GM18505 (cell line): ENCODE measurements around the gene TUBGCP2.
A peak's percentile ranks its signal among the peaks of the same experiment; 100 is the strongest.

Source experiments
- ATAC-seq: cut with Tn5 transposase; IDR thresholded peaks from one replicate; pipeline ENCODE4 v1.9.1; 2021; ENCODE audit not compliant: unreplicated experiment
- POLR2A ChIP-seq: IDR thresholded peaks from 4 replicates; pipeline ENCODE4 v1.6.1; 2011; ENCODE audit warnings: borderline replicate concordance; ENCODE audit not compliant: insufficient read depth, insufficient read length; ENCODE audit errors: extremely low read depth

TUBGCP2 gene

DNA sequence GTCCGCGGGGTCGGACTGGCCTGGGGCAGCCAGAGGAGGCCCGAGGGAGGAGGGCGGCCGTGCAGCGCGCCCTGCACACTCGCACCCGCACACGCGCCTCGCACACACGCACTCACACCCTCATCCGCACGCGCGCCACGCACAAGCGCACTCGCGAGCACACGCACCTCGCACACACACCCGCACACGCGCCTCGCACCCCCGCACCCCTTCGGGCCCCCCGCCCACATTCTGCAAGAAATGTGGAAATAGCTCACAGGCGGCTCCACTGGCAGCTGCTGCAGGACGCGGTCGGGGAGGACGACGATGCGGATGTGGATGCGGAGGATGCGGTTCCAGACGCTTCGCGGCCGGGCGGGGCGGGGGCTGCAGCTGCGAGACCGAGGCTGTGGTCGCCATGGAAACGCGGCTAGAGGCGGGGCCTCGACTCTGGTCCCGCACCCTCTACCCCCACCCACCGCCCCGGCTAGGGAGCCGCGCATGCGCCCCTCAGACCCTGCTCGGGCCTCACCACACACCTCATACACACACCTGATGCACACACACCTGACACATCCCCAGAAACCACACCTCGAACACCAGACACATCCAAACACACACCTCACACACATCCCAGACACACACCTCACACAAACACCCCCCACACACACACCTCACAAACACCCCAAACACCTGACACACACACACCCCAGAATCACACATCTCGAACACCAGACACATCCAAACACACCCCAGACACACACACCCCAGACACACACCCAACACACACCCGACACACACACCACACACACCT is 28.1 kb upstream of the TUBGCP2 start, which contains the start of gene CALY:
CALY (minus strand) TSS at position 320 of the 793 bp plus-strand sequence. CDS start 7,907 bp downstream, outside the sequence.
- no peak for ATAC-seq
- no peak for TF ChIP-seq POLR2A

DNA sequence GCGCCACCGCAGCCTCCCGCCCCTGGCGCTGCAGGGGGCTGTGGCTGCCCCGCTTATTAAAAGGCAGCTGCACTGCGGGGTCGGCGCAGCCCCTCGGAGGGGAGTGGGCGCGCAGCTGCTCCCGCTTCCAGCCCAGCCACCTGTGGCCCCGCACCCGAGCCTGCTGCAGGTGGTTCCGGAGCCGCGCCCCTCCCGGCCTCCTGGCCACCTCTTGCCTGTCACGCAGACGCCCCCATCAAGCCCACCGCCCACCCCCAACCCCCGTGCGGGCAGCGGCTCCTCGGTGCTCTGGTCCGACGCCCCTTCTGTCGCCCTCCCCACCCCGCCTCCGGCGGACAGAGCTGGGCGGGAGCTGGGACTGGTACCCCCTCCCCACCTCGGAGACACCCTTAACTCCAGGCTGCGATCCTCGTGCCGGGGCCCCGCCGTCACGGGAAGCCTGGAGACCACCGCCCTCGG is 27.5 kb upstream of the TUBGCP2 start:
- ATAC-seq, result no peak
- no peak for TF ChIP-seq POLR2A

DNA sequence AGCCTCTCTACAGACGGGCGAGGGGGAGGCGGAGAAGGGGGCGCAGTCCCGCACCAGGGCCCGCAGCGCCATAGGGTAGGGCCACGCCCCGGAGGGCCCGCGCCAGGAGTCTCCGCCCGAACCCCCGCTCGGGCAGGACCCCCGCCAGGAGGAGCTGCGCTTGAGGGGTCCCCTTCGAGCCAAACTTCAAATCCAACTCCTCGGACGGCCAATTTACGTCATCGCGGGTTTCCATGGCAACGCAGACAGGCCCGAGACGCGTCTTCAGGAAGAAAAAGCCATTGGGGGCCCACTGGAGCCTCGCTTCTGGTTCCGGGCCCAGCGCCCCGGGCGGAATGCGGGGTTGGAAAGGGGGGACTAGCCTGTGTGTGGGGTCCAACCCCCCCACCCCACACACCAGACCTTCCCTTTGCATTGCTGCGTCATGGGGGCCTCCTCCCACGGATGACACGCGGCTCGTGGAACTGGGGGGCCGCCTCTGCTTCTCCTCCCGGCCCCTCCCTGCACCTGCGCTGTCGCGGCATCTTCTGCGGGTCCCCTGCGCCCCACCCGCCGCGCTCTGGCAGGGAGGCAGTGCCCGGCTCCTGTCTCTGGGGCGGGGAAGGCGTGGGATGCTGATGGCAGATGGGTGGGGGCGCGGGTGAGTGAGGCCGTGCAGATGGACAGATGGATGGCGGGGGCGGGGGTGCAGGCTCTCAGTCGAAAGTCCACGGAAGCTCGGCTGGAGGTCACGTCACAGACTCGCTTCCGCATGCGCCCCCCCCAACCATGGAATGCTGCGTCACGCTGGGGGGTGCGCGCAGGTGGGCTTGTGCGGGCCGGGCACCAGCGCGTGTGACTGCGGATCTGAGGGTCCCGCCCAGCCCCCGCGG is 26.8 kb upstream of the TUBGCP2 start:
- no peak for TF ChIP-seq POLR2A
- no peak for ATAC-seq

DNA sequence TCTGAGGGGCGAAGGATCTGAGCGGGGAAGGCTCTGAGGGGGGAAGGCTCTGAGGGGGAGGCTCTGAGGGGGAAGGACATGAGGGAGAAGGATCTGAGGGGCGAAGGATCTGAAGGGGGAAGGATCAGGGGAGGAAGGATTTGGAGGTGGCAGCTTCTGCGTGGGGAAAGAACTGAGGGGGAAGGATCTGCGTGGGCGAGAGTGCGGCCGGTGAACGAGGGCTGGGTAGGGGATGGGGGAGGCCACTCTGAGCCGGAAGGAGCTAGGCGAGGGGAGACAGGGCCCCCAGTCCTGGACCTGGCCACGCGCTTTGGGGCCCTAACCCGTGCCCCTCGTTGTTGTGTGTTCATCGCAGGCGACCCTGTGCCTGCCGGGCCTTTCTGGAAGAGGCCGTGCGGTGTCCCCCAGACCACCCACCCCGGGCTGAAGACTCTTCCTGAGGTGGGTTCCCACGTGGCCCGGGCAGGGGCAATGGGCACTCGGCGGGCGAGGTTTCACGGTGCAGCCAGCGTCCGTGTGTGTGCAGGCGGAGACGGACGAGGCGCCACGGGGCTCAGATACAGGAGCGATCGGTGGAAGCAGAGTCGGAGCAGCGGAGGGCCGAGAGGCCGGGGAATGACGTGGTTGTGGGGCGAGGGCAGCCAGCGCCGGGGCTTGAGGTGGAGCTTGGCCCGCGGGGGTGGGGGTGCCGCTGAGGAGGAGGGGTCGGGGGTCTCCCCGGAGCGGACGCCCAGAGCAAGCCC is 26.0 kb upstream of the TUBGCP2 start:
- ATAC-seq, result no peak
- TF ChIP-seq POLR2A, result no peak

DNA sequence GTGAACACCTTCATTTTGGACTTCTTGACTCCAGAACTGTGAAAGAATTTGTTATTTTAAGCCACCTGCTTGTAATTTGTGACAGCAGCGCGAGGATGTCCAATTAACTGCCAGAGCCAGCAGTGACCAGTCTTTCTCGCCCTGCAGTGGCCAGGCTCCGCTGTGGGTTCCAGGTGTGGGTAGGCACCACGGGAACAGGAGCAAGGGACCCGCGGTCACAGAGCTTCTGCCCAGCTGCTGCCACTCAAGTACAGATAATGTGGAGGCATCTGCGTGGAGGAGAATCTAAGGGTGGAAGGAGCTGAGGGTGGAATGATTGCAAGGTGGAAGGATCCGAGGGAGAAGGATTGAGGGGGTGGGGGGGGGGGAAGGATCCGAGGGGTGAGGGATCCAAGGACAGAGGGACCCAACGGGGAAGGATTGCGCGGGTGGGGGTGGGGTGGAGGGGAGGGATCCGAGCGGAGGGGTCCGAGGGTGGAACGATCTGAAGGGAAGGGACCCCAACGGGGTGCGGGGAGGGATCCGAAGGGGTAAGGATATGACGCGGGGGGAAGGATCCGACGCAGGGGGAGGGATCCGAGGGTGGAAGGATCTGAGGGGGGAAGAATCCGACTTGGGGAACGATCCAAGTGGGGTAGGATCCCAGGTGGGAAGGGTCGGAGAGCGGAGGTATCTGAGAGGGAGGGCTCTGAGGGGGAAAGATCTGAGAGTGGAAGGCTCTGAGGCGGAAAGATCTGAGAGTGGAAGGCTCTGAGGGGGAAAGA is 24.4 kb upstream of the TUBGCP2 start:
- ATAC-seq, result no peak
- TF ChIP-seq POLR2A, result no peak

DNA sequence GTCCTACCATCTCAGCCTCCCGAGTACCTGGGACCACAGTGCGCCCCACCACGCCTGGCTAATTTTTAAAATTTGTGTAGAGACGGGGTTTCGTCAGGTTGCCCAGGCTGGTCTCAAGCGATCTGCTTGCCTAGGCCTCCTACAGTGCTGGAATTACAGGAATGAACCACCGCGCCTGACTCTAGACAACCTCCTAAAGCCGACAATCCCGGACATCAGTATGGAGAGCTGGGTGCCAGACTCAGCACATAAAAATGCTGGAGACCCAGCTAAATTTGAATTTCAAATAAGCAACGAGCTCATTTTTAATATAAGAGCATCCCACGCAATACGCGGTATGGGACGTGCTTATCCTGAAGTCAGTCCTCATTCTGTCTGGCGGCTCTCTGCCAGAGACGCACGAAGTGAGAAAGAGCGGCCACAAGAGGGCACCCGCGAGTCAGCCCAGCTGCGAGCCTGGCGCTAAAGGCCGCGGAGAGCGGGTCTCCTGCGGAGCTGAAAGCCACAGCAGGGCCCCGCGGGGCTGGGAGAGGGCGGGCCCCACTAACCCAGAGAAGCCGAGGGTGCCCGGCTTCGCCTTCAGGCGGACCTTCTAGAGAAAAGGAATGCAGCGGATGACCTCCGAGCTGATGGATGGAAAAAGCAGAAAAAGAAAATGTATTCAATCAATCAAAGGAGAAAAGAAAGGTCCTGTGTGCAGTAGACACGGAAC is 21.0 kb upstream of the TUBGCP2 start:
- no peak for TF ChIP-seq POLR2A
- peak; percentile 81 for ATAC-seq

DNA sequence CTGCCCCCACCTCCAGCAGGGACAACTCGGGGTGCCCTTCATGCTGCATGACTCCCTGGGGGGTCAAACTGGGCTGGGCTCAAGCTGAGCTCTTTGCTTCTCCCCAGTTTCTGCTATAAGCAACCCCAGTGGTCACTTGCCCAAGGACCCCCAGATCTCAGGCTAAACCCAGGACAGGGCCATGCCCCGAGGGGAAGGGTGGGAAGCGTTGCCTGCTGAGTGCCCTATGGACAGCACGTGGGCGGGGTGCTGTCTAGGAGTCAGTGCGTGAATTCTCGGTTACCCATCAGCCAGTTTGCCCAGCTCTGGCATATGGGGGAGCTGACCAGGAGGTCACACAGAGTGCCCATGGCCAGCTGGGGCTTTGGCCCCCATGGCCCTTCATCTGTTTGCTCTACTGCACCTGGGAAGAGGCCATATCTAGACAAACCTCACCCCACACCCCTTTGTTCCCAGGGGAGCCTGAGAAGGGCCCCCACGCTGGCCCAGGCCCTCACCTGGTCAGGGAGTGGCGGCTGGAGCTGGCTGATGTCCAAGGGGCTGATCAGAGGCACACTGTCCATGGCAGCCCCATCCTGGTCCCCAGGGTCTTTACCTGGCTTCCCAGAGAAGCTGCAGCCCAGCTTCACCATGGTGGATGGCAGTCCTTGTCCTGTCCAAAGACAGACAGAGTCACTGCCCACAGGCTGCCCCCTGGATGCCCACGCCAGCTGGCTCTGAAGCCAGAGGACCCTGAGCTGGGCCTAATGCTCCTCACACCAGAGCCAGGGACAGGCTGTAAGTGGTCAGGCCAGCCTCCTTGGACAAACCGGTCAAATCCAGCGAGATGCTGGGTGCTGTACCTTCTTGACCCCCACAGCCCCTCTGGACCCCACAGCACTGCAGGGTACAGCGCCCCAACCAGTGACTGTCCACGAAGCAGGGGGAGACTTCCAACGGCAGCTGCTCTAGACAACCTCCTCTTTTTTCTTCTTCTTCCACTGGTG is 20.0 kb upstream of the TUBGCP2 start:
- no peak for ATAC-seq
- no peak for TF ChIP-seq POLR2A

DNA sequence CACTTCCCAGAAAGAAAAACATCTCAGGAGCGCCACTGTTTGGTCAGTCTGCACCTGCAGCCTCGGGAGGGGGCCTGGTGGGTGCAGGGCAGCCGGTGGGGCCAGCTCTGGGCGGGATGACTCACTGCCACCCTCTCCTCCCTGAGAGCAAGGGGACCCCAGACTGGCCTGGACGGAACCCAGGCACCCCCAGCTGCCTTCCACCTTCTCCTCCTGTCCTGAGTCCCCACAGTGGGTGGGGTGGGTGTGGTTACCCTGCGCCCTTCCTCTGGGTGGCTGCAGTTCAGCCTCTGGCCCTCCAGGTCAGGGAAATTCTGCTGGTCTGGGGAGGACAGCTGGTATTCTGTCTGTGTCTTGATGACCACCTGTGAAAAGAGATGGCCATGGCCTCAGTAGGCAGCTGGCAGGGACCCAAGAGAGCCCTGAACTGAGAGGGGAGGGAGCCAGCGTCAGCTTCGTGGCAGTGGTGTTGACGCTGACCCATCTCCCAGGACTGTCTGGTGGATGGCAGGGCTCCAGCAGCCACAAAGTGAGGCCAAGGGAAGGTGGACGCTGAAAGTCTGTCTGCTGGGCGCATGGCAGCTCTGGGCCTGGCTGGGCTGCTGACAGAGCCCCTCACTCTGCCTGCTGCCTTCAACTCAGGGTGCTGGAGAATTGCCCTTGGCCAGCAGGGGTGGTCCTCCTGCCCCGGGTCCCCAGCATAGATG is 19.1 kb upstream of the TUBGCP2 start:
- no peak for ATAC-seq
- TF ChIP-seq POLR2A, result no peak

DNA sequence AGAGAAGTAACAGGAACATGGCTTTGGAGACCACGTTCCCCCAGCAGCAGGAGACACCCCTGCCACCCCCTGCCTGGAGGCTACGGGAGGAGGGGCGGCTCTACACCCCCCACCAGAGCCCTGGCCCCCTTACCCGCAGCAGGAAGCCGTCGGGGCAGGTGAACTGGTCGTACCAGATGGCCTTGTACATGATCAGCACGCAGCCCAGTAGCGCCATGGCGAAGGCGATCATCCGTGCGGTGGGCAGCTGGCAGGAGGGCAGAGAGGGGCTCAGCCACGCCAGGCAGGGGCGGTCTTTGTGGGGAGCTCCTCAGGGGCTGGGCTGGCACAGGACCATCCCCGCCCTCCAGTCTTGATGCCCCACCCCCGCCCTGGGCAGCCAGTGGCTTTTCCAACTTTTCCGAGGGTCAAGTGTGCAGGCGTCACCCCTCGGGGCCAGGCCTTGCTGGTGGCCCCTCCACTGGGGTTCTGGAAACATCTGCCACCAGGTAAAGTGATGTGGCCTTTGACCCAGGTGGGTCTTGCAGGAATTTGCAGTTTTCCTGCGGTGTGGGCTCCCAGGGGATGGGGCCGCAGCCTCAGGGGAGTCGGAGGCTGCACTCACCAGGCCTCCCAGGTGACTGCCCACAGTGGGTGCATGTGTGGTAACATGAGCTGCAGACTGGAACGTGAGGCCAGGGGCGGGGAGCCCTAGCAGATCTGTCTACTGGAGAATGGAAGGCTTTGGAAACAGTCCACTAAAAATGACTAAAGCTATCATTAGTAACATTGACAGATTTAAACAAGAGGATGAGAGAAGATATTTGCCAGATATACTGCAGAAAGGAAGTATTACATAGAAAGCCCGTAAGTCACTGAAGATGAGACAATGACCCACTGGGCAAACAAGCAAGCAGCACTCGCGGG is 18.3 kb upstream of the TUBGCP2 start:
- no peak for TF ChIP-seq POLR2A
- ATAC-seq, result no peak

DNA sequence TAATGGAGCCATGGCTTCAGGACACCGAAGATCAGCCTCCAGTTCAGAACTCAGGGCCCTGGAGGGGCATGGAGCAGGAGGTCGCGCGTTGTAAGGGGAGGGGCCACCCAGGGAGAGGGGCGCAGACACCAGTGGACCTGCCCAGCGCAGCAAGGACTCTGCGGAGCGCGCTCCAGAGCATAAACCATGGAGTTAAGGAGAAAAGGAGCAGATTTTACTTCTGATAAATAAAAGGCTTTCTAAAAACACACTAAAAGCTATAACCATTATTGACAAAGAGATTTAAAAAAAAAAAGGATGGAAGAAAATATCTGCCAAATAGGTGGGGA is 17.5 kb upstream of the TUBGCP2 start:
- no peak for TF ChIP-seq POLR2A
- no peak for ATAC-seq
